Measurements from ENCODE around the gene MATCAP1.

The MATCAP1 gene

DNA sequence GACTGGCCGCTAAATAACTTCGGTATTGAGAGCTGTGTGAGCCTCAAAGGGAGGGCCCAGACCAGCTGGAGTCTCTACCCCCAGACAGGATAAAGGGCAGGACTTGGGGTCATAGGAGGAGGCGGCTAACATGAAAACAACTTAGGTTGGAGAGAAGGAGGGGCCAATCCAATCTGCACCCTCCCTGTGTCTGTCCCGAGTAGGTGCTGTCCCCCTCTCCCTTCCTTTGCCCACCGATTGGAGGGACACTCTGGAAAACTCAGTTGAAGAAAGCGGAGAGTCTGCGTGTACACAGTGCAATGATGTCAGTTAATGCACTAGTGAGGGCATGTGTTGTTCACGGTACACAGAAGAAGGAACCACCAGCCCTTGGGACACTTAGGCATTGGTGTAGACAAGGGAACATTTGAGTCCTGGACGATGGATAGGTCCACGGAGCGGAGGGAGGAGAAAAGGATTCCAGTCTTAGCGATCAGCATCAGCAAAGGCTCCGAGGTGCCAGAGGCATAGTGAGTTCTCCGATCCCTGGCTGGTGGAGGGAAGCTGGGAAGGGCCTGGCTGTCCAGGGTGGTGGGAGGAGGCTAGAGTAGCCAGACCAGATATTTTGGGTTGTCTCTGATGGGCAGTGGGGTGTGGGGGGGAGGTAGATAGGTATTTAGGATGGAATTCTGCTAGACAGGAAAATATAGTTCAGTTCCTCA, 12.7 kb downstream of the MATCAP1 start:
- DNase-seq (ENCODE audit: low spot score), result no peak

DNA sequence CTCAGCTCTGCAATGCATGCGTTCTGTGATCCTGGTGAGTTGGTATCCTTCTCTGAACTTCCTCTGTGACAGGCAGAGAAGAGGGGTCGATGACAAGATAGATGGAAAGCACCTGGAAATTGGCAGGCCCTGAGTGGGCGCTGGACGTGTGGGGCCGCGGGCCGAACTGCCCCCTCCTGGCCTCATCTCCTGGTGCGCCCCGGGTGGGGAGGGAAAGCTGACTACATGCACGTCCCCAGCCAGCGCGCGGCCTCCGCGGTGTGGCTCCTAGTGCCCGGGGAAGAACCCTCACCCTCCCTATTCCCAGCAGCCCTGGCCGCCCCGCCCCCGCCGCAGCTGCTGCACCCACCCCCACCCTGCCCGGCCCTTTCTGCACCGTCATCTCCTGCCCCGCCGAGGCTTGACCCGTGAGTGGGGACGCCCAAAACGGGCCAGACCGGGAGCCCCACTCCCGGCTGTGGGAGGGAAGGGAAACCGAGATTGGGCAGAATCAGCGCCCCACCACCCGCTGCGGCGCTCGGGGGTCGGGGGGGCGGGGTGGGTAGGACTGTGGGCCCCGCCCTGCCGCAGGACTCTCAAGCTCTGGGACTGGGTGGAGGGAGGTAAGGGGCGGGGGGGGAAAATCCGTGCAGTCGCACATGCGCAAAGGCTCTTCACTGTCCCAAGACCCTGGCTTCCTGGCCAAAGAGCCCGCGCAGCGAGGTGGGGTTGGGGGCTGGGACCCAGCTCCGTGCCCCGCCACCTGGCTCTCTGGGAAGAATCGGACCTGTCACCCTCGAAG, 13.4 kb downstream of the MATCAP1 start, which contains the start of gene NOL3:
Gene NOL3, plus strand, starts transcription at position 371 of the 781 bp plus-strand sequence.
- DNase-seq (ENCODE audit: low spot score), result peak; percentile 70

DNA sequence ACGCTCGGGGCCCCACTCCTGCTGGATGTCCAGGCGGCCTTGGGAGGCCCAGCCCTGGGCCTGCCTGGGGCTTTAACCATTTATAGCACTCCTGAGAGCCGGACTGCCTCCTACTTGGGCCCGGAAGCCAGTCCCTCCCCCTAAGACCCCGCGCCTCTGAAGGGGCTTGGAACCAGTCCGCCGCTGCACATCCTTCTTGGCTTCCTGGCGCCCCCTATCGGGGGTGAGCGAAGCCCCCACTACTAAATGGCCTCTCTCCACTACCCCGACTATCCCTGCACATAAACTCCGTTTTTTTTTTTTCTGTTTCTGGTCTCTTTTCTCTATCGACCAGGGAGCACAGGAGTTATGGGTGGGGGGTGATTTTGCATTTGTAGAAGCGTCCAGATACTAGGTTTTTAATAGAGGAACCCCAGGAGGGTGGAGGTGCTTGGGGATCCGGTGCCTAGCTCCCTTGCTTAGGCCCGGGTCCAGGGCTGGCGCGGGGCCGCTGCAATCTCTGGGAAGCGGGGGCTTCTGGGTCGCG, 14.1 kb downstream of the MATCAP1 start:
- no peak for DNase-seq (ENCODE audit: low spot score)

DNA sequence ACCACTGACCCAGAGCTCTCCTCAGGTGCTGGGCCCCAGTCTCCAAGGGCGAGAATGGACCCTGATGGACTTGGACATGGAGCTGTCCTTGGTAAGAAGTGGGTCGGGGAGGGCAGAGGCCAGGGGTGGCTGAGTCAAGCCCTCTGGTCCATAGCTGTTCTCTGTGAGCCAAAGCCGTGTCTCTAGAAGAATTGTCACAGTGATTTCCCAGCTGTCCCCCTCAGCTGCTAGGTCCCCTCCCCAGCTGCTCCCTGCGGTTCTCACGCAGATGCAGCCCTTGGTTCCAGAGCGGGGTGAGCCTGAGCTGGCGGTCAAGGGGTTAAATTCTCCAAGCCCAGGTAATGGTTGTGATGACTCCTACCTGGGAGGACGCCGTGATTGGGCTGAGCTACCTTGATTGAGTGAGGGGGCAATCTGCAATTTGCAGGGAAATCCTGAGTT, 14.7 kb downstream of the MATCAP1 start:
- no peak for DNase-seq (ENCODE audit: low spot score)

DNA sequence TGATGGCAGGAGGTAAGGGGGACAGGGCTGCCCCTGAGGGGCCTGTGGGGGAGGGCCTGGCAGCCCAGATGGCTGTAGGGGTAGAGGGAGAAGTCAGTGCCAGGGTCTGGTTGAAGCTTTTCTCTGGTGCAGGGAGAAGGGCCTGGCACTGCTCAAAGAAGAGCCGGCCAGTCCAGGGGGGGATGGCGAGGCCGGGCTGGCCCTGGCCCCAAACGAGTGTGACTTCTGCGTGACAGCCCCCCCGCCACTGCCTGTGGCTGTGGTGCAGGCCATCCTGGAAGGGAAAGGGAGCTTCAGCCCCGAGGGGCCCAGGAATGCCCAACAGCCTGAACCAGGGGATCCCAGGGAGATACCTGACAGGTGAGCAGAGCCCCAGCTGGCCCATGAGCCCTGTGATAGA, 16.2 kb downstream of the MATCAP1 start:
- no peak for DNase-seq (ENCODE audit: low spot score)

GRCh38 chr16:67166598-67167168, 17.1 kb downstream of the MATCAP1 start:
- DNase-seq (ENCODE audit: low spot score), result no peak

- no peak for DNase-seq (ENCODE audit: low spot score)
Observed at GRCh38 chr16:67166110-67166547, 17.6 kb downstream of the MATCAP1 start.

- DNase-seq (ENCODE audit: low spot score), result no peak
Observed at GRCh38 chr16:67165121-67166078, 18.4 kb downstream of the MATCAP1 start.

GRCh38 chr16:67164599-67165061, 19.1 kb downstream of the MATCAP1 start, which contains the start of gene HSF4:
Gene HSF4, plus strand, starts transcription at chr16:67164745. Its CDS starts 67 bp downstream, at chr16:67164812.
- DNase-seq (ENCODE audit: low spot score), result no peak

DNA sequence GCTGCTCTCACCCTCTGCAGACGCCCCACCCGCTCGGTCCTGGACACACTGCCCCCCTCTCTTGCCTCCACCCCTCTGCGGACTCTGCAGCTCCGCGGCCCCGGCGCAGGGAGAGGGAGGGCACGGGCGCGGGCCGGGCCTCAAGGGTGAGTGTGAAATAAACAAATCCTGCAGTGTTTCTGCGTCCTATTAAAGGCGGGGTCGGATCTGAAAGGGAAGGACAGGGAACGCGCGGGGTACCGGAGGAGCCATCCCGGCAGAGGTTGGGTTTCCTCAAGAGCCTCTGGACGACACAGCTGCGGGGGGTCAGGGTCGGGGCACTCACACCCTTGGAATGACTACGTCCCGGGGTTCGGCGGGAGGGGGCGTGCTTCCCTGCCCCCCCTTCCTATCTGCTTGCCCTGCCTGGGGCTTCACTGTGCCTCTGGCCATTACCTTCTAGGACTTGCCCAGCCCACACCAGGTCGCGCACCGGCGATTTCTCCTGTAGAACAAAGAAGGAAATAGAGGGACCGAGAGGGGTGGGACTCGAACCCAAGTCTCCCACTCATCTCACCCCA, 19.7 kb downstream of the MATCAP1 start:
- DNase-seq (ENCODE audit: low spot score), result no peak

DNA sequence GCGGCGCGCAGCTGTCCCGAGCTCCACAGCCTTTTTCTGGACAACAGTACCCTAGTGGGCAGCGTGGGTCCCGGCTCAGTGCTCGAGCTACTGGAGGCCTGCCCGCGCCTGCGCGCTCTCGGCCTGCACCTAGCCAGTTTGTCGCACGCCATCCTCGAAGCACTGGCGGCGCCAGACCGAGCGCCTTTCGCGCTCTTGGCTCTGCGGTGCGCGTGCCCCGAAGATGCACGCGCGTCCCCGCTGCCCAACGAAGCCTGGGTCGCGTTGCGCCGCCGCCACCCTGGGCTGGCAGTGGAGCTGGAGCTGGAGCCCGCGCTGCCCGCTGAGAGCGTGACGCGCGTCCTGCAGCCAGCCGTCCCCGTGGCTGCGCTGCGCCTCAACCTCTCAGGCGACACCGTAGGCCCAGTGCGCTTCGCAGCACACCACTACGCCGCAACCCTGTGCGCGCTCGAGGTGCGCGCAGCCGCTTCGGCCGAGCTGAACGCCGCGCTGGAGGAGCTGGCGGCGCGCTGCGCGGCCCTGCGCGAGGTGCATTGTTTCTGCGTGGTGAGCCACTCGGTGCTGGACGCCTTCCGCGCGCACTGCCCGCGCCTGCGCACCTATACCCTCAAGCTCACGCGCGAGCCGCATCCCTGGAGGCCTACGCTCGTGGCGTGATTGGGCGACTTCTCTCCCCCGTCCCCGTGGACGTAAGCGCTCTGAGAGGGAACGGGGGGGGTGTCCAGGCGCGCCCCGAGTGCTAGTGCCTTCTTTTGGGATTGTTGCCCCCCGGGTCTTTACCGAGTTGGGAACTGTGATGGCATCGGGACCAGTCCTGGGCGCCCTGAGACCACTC, 20.4 kb downstream of the MATCAP1 start:
- DNase-seq (ENCODE audit: low spot score), result peak; percentile 89

GRCh38 chr16:67162506-67163163, 21.1 kb downstream of the MATCAP1 start:
- no peak for DNase-seq (ENCODE audit: low spot score)

GRCh38 chr16:67161595-67162058, 22.1 kb downstream of the MATCAP1 start:
- DNase-seq (ENCODE audit: low spot score), result no peak

- no peak for DNase-seq (ENCODE audit: low spot score)
Observed at GRCh38 chr16:67158637-67159600, 24.8 kb downstream of the MATCAP1 start.

- no peak for DNase-seq (ENCODE audit: low spot score)
Observed at GRCh38 chr16:67157892-67158635, 25.7 kb downstream of the MATCAP1 start.

- no peak for DNase-seq (ENCODE audit: low spot score)
Observed at GRCh38 chr16:67157106-67157748, 26.5 kb downstream of the MATCAP1 start.

Data from Ammon's horn (tissue), 1 donor.